ENCODE results near the gene RIN2. TPM values are rescaled to one million over a fixed set of nuclear protein-coding genes. Genes with fewer than 3 reads are reported as not detected.
A peak's percentile ranks its signal among the peaks of the same experiment; 100 is the strongest.

The RIN2 gene
- total RNA-seq, 2 experiments from 2014 or later: not detected

GRCh38 chr20:19784511-19785172, 26.6 kb downstream of the RIN2 start:
- peaks cover 10% of the 10 kb centered on the region for H3K27me3 Mint-ChIP-seq
- ChIA-PET CTCF (interaction anchor here (0.6 to 3.5 kb wide), 10 partner anchors 10 to 221 kb away, joined by 3 to 14 read pairs (median 4); no protein-coding TSS in a partner anchor), POLR2A (no interaction called here)
- peaks cover 3% of the 10 kb centered on the region for H3K9me3 Mint-ChIP-seq
- no peak overlapping the region for H3K27ac Mint-ChIP-seq
- no peak overlapping the region for H3K4me3 Mint-ChIP-seq
- DNase-seq (peak; percentile 56), ATAC-seq (peak; percentile 56)
- intact Hi-C loops (cut with micrococcal nuclease): loop anchor here (2.0 kb wide), 1 partner anchor 210 kb away; no protein-coding TSS in a partner anchor
- TF ChIP-seq CTCF (IDR thresholded peaks at IDR 0.05): peak; percentile 78
- H3K4me1 Mint-ChIP-seq (ENCODE audit: low read depth): peaks cover 2% of the 10 kb centered on the region
- no peaks in the 10 kb centered on the region for H3K36me3 Mint-ChIP-seq (ENCODE audit: low read depth)

GRCh38 chr20:19785173-19785982, 27.3 kb downstream of the RIN2 start:
- DNase-seq (no peak), ATAC-seq (no peak)
- H3K9me3 Mint-ChIP-seq: peaks cover 3% of the 10 kb centered on the region
- intact Hi-C loops (cut with micrococcal nuclease): loop anchor here (2.0 kb wide), 1 partner anchor 209 kb away; no protein-coding TSS in a partner anchor
- peak; percentile 50 for TF ChIP-seq CTCF (IDR thresholded peaks at IDR 0.05)
- H3K4me1 Mint-ChIP-seq (ENCODE audit: low read depth): peaks cover 2% of the 10 kb centered on the region
- POLR2A ChIA-PET: no interaction called here
- peaks cover 8% of the 10 kb centered on the region for H3K27me3 Mint-ChIP-seq
- CTCF ChIA-PET: interaction anchor here (0.6 to 3.5 kb wide), 10 partner anchors 11 to 220 kb away, joined by 3 to 14 read pairs (median 4); no protein-coding TSS in a partner anchor
- no peak overlapping the region for H3K27ac Mint-ChIP-seq
- H3K36me3 Mint-ChIP-seq (ENCODE audit: low read depth): no peaks in the 10 kb centered on the region
- no peak overlapping the region for H3K4me3 Mint-ChIP-seq

GRCh38 chr20:19785983-19786285, 27.9 kb downstream of the RIN2 start:
- intact Hi-C loops (cut with micrococcal nuclease): loop anchor here (2.0 kb wide), 1 partner anchor 209 kb away; no protein-coding TSS in a partner anchor
- Mint-ChIP-seq H3K4me1 (ENCODE audit: low read depth) (peaks cover 2% of the 10 kb centered on the region), H3K9me3 (peaks cover 3% of the 10 kb centered on the region), H3K4me3 (no peak overlapping the region), H3K36me3 (ENCODE audit: low read depth) (no peaks in the 10 kb centered on the region), H3K27me3 (peaks cover 8% of the 10 kb centered on the region), H3K27ac (no peak overlapping the region)
- CTCF ChIA-PET: interaction anchor here (1.1 to 3.5 kb wide), 5 partner anchors 12 to 213 kb away, joined by 4 to 14 read pairs (median 7); no protein-coding TSS in a partner anchor
- TF ChIP-seq CTCF (IDR thresholded peaks at IDR 0.05): no peak
- POLR2A ChIA-PET: no interaction called here
- DNase-seq (no peak), ATAC-seq (no peak)

- no peak for TF ChIP-seq CTCF (IDR thresholded peaks at IDR 0.05)
- ATAC-seq: no peak
- Mint-ChIP-seq H3K4me3 (no peak overlapping the region), H3K27ac (no peak overlapping the region), H3K4me1 (ENCODE audit: low read depth) (peaks cover 2% of the 10 kb centered on the region), H3K9me3 (peaks cover 3% of the 10 kb centered on the region), H3K27me3 (peaks cover 8% of the 10 kb centered on the region), H3K36me3 (ENCODE audit: low read depth) (no peaks in the 10 kb centered on the region)
- no peak for DNase-seq
- CTCF ChIA-PET: interaction anchor here (1.3 to 3.5 kb wide), 3 partner anchors 106 to 212 kb away, joined by 5 to 14 read pairs (median 9); no protein-coding TSS in a partner anchor
- intact Hi-C loops (cut with micrococcal nuclease): no loop called here
- POLR2A ChIA-PET: no interaction called here
These were observed 28.3 kb downstream of the RIN2 start for GRCh38 chr20:19786311-19786710.

GRCh38 chr20:19787366-19787765, 29.3 kb downstream of the RIN2 start:
- Mint-ChIP-seq H3K9me3 (peaks cover 3% of the 10 kb centered on the region), H3K36me3 (ENCODE audit: low read depth) (no peaks in the 10 kb centered on the region)

More at GRCh38 chr20:19787366-19787765, 29.3 kb downstream of the RIN2 start:
- H3K4me1 Mint-ChIP-seq (ENCODE audit: low read depth): peaks cover 2% of the 10 kb centered on the region
- intact Hi-C loops (cut with micrococcal nuclease): no loop called here
- H3K27ac Mint-ChIP-seq: no peak overlapping the region
- DNase-seq (no peak), ATAC-seq (no peak)
- TF ChIP-seq CTCF (IDR thresholded peaks at IDR 0.05): no peak
- H3K4me3 Mint-ChIP-seq: no peak overlapping the region
- H3K27me3 Mint-ChIP-seq: peaks cover 5% of the 10 kb centered on the region
- CTCF ChIA-PET: no interaction called here
- POLR2A ChIA-PET: no interaction called here
